Body of pancreas (tissue), 4 donors: ENCODE data around the gene PRKD3. TPM values are rescaled to one million over a fixed set of nuclear protein-coding genes. Genes with fewer than 3 reads are reported as not detected.

Experiments used
- ATAC-seq: fragments of 150-250 bp; one replicate; pipeline ENCODE4 v1.9.1; 2016
- DNase-seq, 4 donors: peaks; one replicate each; pipeline ENCODE4 v3.0.0-alpha.2; 2019
- H3K27ac ChIP-seq, 4 donors: fragments of 200-600 bp; sonication (generic); 1 replicate in 3 of 4; 2 replicates in 1 of 4; pipeline versions ENCODE4 v1.5.1 to v1.6.1; 2016 to 2019; ENCODE audit warnings: mild to moderate bottlenecking in 1 of 4, mixed read lengths in 1 of 4, moderate library complexity in 1 of 4
- H3K27me3 ChIP-seq, 2 donors: fragments of 200-600 bp; sonication (generic); one replicate each; pipeline ENCODE4 v1.6.0; 2016; ENCODE audit warnings: mild to moderate bottlenecking in 1 of 2
- H3K36me3 ChIP-seq, 2 donors: fragments of 200-600 bp; sonication (generic); replicated peaks in 1 of 2; 2 replicates each; pipeline ENCODE4 v1.5.1; 2016; ENCODE audit warnings: low read depth in 2 of 2; ENCODE audit not compliant: insufficient read depth in 1 of 2
- H3K4me1 ChIP-seq: fragments of 200-600 bp; sonication (generic); one replicate; pipeline ENCODE4 v1.6.0; 2016
- H3K4me3 ChIP-seq, 2 donors: fragments of 200-600 bp; sonication (generic); 1 replicate in 1 of 2; 2 replicates in 1 of 2; pipeline ENCODE4 v1.5.1; 2016 to 2019
- H3K9me3 ChIP-seq, 3 donors: fragments of 200-600 bp; sonication (generic); 1 replicate in 2 of 3; 2 replicates in 1 of 3; pipeline ENCODE4 v1.5.1; 2016
- POLR2A ChIP-seq, 3 donors: fragments of 450-650 bp; IDR thresholded peaks; one replicate each; pipeline ENCODE4 v1.6.1; 2016; ENCODE audit warnings: antibody characterized with exemption in 3 of 3, mild to moderate bottlenecking in 2 of 3
- WGBS, 2 donors: methylation state at CpG; one replicate each; pipeline ENCODE4 v1.1.5; 2017; 5-methylcytosine and 5-hydroxymethylcytosine counted together
- intact Hi-C: fragments of 100-400 bp; cut with DNase I; formaldehyde crosslinking; loops from one replicate; pipeline ENCODE4 v1.15.1; 2023
- total RNA-seq, 2 donors: library from RNA; depleted of rRNA; stranded (reverse); fragments of >200 nt; gene quantifications; one replicate each; pipeline ENCODE4 v1.1.0, GENCODE V29; 2016
- TF ChIP-seq, protein P1 (sequence below), 7 experiments: fragments of 450-650 bp in 4 of 7; fragments of 200-600 bp in 3 of 7; sonication (generic) in 3 of 7; IDR thresholded peaks; one replicate each; pipeline ENCODE4 v1.5.1; 2016 to 2019; ENCODE audit warnings: antibody characterized with exemption in 7 of 7

Gene PRKD3
- total RNA-seq, 2 donors from 2014 or later, result 8.2 to 15.3 TPM

DNA sequence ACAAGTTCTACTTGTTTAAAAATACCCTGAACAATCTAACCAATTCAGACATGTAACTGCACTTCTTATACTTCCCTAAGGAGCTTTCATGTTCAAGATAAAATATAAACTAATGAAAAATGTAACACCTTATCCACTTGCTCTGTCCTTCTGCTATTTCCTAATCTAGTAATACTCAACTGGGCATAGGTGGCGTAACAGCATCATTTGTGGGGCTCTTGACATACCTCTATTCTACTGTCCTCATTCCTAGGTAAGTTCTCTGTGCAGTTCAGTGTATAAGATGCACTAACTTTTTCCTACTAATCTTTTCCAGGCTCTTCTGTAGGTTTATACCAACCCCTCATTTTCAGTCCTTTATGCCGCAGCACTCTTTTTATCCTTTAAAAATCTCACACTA, 36.7 kb downstream of the PRKD3 start:
- no peak for DNase-seq
- H3K4me3 ChIP-seq, result no peak overlapping the region
- TF ChIP-seq, protein P1, sequence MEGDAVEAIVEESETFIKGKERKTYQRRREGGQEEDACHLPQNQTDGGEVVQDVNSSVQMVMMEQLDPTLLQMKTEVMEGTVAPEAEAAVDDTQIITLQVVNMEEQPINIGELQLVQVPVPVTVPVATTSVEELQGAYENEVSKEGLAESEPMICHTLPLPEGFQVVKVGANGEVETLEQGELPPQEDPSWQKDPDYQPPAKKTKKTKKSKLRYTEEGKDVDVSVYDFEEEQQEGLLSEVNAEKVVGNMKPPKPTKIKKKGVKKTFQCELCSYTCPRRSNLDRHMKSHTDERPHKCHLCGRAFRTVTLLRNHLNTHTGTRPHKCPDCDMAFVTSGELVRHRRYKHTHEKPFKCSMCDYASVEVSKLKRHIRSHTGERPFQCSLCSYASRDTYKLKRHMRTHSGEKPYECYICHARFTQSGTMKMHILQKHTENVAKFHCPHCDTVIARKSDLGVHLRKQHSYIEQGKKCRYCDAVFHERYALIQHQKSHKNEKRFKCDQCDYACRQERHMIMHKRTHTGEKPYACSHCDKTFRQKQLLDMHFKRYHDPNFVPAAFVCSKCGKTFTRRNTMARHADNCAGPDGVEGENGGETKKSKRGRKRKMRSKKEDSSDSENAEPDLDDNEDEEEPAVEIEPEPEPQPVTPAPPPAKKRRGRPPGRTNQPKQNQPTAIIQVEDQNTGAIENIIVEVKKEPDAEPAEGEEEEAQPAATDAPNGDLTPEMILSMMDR (IDR thresholded peaks at IDR 0.05), result no peak
- no peak for TF ChIP-seq POLR2A (IDR thresholded peaks at IDR 0.05)
- H3K27ac ChIP-seq, result no peak overlapping the region
- intact Hi-C loops, result no loop called here
- no peaks in the 10 kb centered on the region for H3K9me3 ChIP-seq
- no peaks in the 10 kb centered on the region for H3K27me3 ChIP-seq
- H3K36me3 ChIP-seq, result peaks cover 0 to 9% of the 10 kb centered on the region in 2 donors
- WGBS, 2 donors, result 92 to 95% methylated on average over 2 of the region's 2 CpGs
- ATAC-seq, result no peak
- no peaks in the 10 kb centered on the region for H3K4me1 ChIP-seq

DNA sequence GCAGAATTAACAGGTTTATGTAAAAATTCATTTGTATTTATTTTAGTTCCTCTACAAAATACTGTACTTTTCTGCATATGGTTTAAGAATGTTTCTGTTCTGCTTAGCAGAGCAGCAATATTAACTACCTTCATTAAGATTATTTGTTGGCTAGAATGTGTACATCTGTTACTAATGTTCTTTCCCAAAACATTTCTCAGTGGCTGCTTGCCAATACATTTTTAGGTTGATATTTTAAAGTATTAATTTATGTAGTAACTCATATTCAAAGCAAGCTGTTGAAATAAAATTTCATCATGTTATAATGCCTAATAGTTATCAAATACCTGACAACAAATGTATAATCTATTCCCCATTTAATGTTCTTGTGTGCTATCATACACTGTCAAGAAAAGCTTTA, 40.3 kb downstream of the PRKD3 start:
- no peaks in the 10 kb centered on the region for H3K27me3 ChIP-seq
- intact Hi-C loops, result no loop called here
- no peak overlapping the region for H3K4me3 ChIP-seq
- ATAC-seq (no peak), DNase-seq (no peak)
- H3K27ac ChIP-seq, result no peak overlapping the region
- no peaks in the 10 kb centered on the region for H3K9me3 ChIP-seq
- no peaks in the 10 kb centered on the region for H3K4me1 ChIP-seq
- TF ChIP-seq POLR2A (IDR thresholded peaks at IDR 0.05), result no peak
- TF ChIP-seq, protein P1 (IDR thresholded peaks at IDR 0.05), result no peak
- peaks cover 0 to 12% of the 10 kb centered on the region in 2 donors for H3K36me3 ChIP-seq

DNA sequence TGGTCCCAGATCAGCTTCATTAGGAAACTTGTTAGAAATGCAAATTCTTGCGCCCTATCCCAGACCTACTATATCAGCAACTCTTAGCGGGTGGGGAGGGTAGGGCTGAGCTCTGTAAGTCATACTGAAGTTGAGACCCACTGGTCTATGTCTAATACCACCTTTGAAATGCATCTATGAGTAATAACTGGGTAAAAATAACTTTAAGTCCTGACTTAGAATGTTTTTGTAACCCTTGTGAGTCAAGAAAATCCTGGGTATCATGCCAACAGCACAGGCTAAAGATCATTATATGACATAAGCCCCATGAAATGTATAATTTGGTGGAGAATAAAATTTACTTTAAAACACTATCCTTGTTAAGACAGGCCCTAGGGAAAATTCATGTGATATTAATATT, 41.4 kb downstream of the PRKD3 start:
- Histone ChIP-seq H3K27ac (no peak overlapping the region), H3K4me3 (no peak overlapping the region), H3K4me1 (no peaks in the 10 kb centered on the region), H3K27me3 (no peaks in the 10 kb centered on the region), H3K9me3 (no peaks in the 10 kb centered on the region), H3K36me3 (peaks cover 0 to 12% of the 10 kb centered on the region in 2 donors)
- ATAC-seq (no peak), DNase-seq (no peak)
- 96 to 97% methylated on average over 2 of the region's 2 CpGs for WGBS, 2 donors
- intact Hi-C loops, result no loop called here
- no peak for TF ChIP-seq POLR2A (IDR thresholded peaks at IDR 0.05)
- TF ChIP-seq, protein P1 (IDR thresholded peaks at IDR 0.05), result no peak

DNA sequence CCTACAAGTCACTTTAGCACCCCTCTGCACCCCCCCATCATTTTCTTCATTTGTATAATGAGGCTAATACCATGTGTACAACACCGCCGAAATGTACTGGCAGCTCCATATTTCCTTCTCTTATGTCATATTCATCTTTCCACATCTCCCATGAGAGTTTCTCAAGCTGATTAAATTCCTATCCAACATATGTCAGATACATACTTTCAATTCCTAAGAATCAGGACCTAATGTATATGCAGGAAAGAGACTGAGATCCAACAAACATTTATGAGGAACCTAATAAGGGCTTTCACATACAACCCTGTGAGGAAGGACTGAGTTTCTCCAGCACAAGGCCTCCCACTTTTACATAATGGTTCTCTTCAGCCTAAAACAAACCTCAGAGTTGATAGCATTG, 41.9 kb downstream of the PRKD3 start:
- H3K9me3 ChIP-seq, result no peaks in the 10 kb centered on the region
- WGBS, 2 donors, result 85 to 95% methylated on average over 2 of the region's 2 CpGs
- TF ChIP-seq POLR2A (IDR thresholded peaks at IDR 0.05), result no peak
- H3K4me1 ChIP-seq, result no peaks in the 10 kb centered on the region
- ATAC-seq (no peak), DNase-seq (no peak)
- H3K4me3 ChIP-seq, result no peak overlapping the region
- H3K36me3 ChIP-seq, result peaks cover 0 to 12% of the 10 kb centered on the region in 2 donors
- intact Hi-C loops, result no loop called here
- H3K27ac ChIP-seq, result no peak overlapping the region
- no peaks in the 10 kb centered on the region for H3K27me3 ChIP-seq

DNA sequence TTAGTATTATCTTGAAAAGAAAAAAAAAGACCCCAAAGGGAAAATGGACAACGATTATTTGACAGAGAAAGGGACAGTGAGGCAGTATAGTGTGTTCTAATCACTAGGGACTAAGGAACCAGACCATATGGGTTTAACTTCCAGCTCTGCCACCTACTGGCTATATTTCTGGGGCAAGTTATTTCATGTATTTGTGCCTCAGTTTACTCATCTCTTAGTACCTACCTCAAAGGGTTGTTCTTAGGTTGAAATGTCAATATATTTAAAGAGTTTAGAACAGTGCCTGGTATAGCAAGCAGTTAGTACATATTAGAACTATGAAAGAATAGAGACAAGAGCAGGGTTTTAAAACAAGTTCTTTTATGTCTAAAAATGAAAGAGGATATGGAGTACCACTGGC, 42.7 kb downstream of the PRKD3 start:
- 81 to 86% methylated on average over 1 of the region's 1 CpG for WGBS, 2 donors
- ATAC-seq, result no peak
- H3K4me1 ChIP-seq, result no peaks in the 10 kb centered on the region
- no peak overlapping the region for H3K4me3 ChIP-seq
- H3K9me3 ChIP-seq, result no peaks in the 10 kb centered on the region
- peaks cover 0 to 9% of the 10 kb centered on the region in 2 donors for H3K36me3 ChIP-seq
- no peak for TF ChIP-seq POLR2A (IDR thresholded peaks at IDR 0.05)
- TF ChIP-seq, protein P1 (IDR thresholded peaks at IDR 0.05), result no peak
- no peak overlapping the region for H3K27ac ChIP-seq
- no peak for DNase-seq
- intact Hi-C loops, result no loop called here
- H3K27me3 ChIP-seq, result no peaks in the 10 kb centered on the region
